GM18519 (cell line): Measurements from ENCODE around the gene SERPIND1.
"Not testable (repeated sequence)": the region's sequence is repeated elsewhere in the genome, so short reads cannot be mapped to it uniquely, and the experiment has no call there.

Experiments
- ATAC-seq: cut with Tn5 transposase; IDR thresholded peaks from one replicate; pipeline ENCODE4 v1.9.1; 2021; ENCODE audit warnings: mild to moderate bottlenecking, moderate library complexity; ENCODE audit not compliant: unreplicated experiment, low FRiP score

Gene SERPIND1, protein sequence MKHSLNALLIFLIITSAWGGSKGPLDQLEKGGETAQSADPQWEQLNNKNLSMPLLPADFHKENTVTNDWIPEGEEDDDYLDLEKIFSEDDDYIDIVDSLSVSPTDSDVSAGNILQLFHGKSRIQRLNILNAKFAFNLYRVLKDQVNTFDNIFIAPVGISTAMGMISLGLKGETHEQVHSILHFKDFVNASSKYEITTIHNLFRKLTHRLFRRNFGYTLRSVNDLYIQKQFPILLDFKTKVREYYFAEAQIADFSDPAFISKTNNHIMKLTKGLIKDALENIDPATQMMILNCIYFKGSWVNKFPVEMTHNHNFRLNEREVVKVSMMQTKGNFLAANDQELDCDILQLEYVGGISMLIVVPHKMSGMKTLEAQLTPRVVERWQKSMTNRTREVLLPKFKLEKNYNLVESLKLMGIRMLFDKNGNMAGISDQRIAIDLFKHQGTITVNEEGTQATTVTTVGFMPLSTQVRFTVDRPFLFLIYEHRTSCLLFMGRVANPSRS

DNA sequence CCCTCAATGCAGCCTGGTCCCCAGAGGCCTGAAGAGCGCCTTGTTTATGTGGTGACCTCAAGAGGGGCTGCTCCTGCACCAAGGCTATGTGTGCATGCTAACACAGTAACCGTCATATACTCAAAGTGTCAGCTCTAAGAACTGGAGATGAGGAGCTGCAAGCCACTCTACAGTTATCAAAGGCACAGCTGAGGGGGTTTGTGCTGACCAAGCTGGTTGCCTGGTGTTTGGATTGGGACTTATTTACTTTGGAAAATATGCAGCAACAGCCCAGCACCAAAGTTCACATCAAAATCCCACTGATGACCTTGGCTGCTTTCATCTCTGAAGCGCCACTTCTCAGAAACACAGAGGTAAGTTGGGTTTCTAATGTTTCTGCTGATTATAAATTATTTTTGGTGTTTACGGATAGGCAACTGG is at the start of gene SERPIND1:
SERPIND1 (plus strand) TSS at position 321 of the 420 bp plus-strand sequence. CDS start 5,200 bp downstream, outside the sequence.
- no peak for ATAC-seq

DNA sequence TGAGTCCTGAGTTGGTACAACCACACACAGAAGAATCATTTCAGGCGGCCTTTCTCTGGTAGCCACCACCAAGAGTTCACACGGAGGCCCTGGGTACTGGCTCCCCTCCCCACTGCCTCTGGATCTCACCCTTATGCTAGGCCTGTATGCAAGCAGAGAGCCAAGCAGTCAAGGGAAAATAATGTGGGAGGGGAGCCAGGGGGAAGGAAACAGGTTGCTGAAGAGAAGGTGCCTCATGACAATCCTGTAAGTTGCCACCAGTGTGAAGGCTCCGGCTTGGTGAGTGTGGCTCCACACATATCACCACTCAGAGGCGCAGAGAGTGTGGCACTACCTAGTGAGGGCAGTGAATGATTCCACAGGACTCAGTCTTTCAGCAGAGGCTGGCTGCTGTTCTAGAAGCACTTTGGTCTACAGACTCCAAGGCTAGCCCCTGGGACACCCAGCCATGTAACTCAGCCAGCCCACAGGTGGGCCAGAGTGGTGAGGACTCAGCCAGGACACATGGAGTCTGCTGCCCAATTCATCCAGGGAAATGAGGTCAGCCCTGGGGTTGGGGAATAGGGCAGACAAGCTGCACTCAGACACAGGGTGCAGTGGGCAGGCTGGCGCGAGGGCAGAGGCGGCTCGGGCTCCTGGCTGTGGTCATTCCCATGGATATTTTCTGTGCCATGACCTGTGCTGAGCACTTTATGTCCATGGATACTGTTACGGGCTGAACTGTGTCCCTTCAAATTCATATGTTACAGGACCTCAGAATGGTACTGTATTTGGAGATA is 49.0 kb upstream of the SERPIND1 start:
- no peak for ATAC-seq

DNA sequence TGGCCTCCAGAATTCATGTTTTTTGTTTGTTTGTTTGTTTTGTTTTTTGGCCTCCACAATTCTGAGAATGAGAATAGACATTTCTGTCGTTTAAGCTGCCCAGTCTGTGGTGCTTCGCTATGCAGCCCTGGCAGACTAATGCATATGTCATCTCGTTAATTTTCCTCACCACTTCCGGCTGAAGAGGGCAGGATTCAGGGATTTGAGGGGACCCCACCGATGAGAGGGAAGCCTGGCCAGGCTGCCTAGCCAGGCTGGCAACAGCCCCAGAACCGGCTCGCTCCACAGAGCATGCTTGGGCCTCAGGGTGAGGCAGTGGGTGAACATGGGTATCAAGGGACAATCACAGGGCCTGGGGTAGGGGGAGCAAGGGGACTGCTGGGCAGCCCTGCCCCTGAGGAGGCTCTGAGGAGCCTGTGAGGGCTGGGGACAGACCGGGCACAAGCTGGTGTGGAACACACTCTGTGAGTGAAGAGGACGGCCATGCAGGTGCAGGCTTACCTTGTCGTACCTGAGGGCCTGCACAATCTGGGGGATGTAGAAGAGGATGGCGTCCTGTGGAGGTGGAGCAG is 47.8 kb upstream of the SERPIND1 start:
- no peak for ATAC-seq

DNA sequence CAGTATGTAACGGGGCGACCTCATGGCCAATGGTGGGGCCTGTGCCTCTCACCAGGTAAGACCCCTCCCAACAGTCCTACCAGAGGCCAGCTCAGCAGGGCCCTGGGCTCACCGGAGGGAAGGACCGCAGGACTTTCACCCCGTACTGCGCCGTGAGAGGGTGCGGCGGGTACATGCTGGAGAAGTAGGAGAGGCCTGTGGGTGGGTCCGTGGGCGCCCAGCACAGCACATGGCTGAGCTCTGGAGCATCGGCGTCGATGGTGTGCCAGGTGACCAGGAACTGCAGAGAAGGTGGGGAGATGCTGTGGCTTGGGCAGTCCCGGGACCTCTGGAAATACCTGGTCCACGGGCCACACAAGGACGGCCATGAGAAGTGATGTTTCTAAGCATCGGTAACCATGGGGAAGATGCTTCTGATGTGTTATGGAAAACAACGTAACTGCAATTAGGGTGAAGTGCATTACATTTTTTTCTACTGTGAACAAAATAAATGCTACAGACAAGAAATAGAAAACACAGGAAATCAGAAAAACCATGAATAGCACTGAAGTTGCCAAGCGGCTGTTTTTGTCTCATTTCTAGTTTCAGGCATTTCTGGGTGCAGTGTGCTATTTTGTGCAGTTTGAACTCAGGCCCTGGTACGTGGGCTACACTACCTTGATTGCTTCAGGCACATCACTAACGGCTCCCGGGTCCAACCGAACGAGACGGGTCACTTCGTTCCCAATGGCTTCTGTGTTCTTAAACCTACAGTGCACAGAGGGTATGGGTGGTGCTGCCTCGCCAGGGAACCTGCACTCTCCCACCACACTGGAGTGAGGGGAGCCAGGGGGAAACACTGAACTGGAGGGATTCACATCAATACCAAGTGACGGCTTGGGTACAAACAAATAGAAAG is 46.5 kb upstream of the SERPIND1 start:
- no peak for ATAC-seq

DNA sequence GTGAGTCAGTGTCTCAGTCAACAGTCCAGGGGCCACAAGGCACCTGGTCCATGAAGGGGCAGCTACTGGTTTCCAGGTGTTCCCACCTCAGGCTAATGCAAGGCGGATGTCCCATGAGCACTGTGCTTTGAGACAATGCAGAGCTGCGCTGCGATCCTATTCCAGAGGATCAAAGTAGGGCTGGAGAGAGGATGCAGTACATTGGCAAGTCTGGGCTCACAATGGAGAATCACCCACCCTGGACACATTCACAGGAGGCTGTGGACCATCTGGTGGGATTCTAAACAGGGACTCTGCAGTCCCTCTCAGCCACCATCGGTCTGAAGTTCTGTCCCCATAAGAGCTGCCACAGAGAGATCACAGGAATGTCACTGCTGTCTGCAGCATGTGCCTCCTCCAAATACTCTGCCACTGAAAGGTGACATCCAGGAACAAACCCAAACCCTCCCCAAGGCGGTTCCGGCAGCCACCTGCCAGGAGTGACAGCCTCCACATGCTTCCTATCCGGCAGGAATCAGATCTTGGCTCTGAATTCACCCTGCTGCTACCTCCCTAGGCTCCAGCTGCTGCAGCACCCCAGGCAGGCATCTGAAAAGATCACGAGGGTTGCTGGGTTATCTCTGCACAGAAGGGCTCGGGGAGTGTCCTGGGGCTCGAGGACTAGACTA is 45.3 kb upstream of the SERPIND1 start:
- ATAC-seq, result no peak

DNA sequence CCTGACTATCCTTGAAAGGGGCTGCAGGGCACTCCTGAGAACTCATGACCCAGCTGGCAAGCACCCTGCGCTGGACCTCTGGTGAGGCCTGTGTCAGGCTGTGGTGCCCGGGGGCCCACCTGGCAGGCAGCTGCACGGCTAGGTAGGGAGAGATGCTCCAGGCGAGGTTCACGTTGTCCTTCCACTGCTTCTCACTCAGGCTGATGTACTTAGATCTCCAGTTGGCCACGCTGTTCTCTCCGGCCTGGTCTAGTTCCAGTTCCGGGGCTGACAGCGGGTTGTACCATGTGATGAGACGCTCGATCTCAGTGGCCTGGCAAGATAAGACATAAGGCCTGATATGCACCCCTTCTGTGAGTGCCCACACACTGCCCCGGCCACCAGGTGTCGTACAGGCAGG is 44.7 kb upstream of the SERPIND1 start:
- no peak for ATAC-seq

DNA sequence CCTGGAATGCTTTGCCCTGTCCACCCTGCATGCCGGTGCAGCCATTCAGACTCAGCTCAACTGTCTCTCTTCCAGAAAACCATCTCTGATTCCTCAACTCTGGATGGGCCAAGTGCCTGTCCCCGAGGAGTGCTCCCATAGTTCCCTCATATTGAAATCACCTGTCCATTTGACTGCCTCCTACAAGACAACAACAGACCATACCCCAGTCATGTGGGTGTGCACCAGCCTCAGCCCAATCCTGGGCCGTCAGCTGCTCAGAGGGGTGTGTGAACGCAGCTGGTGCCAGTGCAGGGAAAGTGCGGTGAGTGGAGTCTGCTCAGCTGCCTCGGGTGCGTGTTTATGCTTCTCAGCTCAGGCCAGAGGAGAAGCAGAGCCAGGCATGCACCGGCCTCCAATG is 41.5 kb upstream of the SERPIND1 start:
- not testable (repeated sequence) for ATAC-seq

DNA sequence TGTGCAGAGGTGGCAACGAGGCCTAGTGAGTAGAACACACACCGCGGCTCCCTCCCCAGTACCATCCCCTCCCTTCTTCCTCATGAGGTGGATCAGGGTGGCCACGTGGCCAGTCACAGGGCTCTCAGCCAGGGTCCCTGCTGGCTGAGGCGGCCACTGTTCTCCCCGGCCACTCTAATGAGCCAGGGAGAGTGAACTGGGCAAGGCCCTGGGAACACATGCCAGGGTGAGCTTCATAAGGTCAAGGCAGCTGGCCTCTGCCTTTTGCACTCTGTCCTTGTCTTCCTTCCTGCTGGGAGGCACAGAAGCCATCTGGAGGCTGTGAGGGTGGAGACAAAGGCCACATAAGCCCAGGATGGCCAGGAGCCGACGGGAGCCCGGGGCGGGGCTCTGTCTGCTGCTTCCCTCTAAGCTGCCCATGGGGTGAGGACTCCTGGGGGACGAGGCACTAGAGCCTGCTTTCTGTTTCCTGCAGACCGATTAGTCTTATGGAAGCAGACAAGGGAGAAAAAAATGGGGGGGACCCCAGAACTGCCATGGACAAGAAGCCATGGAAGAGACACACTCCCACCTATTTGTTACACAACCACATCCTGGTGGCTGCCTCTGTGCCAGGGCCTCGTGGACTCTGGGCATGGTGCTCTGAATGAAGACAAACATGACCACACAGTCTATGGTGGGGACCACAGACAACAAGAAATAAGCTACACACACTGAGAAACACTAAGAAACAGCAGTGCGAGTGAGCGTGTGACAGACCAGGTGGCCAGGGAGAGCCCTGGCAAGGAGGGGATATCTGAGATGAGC is 38.4 kb upstream of the SERPIND1 start:
- not testable (repeated sequence) for ATAC-seq

DNA sequence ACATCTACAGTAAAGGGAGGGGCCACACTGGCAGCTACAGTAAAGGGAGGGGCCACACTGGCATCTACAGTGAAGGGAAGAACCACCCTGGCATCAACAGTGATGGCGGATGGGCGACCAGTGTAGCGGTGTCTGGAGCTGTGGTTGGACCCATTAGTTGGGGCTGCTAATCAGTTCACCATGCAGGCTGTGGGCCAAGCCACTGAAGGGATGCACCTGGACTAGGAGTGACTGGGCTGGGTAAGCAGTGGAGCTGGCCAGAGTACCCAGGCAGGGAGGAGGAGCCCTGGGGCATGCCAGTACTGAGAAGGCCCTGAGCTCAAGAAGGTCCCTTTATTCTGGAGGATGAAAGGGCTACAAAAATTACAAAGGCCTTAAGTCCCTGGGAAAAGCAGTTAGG is 37.0 kb upstream of the SERPIND1 start:
- ATAC-seq, result not testable (repeated sequence)

DNA sequence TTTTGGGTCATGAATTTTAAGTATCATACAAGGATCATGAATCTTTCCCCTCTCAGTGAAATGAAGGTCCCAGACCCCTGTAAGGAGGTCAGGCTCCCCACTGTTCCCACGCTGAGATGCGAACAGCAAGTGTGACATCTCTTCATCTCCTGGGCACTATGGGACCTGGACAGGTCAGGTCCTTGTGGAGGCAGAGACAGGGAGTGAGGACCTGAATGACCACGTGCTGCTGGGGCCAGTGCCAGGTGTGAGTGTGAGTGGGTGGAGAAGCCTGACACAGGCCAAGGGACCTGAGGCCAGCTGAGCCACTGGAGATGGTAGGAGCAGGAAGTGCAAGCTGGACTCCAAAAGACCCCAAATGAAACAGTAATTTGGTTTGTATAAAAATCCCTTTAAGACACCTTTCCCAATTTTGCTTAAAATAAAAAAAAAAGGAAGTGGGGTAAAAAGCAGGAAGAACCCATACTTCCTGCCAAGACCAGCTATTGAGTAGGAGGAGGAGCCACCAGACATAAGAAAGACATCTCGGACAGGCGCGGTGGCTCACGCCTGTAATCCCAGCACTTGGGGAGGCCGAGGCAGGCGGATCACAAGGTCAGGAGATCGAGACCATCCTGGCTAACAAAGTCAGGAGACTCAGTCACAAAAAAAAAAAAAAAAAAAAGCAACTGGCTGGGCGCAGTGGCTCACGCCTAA is 35.4 kb upstream of the SERPIND1 start:
- no peak for ATAC-seq

DNA sequence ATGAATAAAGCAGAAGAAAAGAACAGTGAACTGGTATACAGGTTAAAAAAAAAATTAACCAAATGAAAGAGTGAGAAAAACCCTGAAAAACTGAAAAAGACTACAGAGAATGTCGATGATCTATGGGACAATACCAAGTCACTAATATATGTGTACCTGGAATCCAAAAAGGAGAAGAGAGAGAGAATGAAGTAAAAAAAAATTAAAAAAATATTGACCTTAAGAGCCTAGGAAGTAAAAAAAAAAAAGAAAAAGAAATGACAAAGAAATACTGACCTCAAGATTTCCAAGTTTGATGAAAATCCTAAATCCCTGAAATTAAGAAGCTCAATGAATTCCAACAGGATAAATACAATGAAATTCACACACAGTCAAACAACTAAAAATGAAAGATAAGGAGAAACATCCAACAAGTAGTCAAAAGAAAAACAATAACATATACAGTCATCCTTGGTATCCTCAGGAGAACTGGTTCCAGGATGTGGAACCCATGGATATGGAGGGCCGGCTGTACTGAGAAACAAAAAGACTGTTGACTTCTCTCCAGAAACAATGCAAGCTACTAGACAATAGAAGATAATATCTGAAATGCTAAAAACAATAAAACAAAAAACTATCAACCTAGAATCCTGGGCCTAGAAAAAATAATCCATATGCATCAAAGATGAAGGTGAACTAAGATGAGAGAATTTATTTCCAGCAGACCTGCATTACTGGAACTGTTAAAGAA is 33.5 kb upstream of the SERPIND1 start:
- no peak for ATAC-seq

DNA sequence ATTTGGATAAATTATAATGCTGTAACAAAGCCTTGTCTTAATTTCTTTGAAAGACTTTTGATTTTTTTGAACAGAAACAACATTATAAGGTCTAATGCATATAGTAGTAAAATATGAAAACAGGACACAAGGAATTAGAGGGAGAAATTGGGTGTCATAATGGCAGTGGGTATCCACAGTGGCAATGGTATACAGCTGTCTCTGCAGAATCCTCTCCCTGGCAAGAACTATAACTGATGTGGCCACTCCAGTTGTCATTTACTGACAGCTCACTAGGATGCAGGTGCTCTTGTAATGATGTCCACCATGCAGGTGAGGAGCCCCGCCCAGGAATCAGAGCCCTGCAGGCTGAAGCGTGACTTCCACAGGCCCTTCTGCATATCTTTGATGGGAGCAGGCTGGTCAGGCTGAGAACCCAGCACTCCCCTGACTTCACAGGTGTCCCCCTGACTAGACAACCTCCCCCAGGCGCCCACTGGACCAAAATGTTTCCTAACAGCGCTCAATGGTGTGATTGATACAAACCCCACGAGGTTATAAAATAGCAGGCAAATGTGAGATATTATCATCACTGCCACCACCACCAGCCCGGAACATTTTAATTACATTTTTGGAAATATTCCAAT is 32.8 kb upstream of the SERPIND1 start:
- ATAC-seq, result no peak

DNA sequence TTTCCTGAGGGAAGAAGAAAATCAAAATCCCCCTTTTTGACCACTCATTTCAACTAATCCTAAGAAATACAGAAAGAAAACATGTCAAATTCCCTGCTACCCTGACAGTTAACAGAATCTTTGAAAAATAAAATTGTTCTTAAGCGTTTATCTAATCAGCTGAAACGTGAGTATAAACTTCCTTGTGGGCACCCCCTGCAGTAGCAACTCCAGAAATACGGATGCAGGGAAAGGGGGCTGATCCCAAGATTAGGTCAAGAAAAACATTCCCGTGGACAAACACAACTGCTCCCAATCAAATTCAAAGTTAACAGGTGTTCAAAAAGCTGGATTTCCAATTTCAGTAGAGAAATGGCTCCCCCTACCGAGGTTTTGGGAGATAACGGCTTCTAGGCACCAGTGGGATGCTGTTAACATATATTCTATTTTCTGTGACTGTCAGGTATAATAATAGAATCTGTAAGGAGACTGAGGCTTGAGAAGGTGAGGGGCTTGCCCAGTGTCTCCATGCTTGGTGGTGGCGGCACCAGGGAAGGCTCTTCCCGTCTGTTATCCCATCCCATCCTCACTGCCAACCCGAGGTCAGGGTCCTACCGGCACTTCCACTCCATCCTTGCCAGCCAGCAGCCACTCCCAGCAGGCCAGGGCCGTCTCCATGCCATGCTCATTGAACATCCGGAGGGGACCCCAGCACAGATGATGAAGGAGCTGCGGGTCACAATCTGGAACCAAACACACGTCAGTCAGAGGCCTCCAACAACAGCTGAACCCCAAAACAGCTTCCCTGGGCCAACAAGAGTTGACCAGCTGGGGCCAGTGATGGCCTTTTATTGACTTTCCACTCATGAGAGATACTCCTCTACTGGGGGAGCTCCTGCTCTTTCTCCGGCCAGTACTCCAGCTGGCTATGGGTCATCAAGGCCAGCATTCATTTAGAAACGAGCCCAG is 32.0 kb upstream of the SERPIND1 start:
- no peak for ATAC-seq

DNA sequence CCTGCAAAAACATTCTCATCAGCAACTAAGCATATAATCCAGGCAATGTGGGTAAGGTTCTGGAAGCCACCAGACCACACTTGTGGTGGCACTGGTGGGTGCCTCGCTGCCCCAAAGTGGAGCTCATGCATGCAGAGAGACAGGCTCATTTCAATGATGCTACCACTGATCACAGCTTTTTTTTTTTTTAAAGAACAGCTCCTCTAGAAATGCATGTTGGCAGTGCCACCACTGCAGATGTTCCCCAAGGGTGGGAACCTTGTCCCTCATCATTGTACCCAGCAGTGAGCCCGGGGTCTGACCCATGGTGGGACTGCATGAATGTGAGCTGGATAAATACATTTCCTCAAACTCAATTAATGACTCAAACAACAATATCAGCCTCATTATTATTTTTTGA is 31.1 kb upstream of the SERPIND1 start:
- ATAC-seq, result no peak

DNA sequence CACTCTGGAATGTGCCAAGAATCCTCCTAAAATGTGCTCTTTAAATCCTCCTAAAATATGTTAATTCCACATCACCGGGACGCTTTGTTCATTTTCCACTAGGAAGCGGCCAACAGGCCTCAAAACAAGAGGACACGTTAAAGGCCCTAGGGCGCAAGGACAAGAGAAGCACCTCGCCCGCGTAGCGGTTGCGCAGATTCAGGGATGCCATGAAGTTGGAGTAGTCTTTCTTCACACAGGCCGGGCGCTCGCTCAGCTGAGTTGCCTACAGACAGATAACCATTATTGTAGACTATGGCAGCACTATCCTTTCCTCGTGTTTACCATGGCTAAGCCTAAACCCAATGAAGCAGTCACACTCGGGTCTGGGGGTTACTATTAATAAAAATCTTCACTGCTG is 29.5 kb upstream of the SERPIND1 start:
- no peak for ATAC-seq

DNA sequence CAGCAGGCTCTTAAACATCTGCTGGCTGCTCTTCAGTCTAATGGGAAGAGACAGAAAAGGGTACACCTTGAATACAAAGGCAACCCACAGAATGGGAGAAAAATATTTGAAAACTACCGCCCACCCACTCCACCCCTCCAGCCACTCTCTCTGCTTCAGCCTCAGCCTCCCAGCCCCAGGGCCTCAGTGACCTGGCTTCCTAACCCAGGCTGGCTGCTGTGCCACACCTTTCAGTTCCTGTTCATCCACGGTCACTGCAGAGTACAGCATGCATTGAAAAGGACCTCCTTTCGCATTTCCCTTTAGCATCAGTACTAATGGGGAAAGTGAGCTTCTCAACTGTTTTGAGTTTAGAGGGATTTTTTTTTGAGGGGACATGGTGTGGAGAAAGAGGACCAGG is 28.8 kb upstream of the SERPIND1 start:
- no peak for ATAC-seq
